Measurements from ENCODE around the gene TSPY8.
"Not testable (repeated sequence)": the region's sequence is repeated elsewhere in the genome, so short reads cannot be mapped to it uniquely, and the experiment has no call there.

Gene TSPY8

GRCh38 chrY:9357497-9357896 lies at the start of gene TSPY8:
TSS of gene TSPY8 (plus strand) at chrY:9357797. CDS start at chrY:9357843, 46 bp downstream.
- not testable (repeated sequence) for DNase-seq (ENCODE audit: low read depth in 2 of 2)

- no peak for DNase-seq (ENCODE audit: low read depth in 2 of 2)
These were observed 36.6 kb upstream of the TSPY8 start for GRCh38 chrY:9320996-9321395.

- not testable (repeated sequence) for DNase-seq (ENCODE audit: low read depth in 2 of 2)
These were observed 20.4 kb upstream of the TSPY8 start, which contains the start of gene TSPY4 for GRCh38 chrY:9337164-9337563. TSS of gene TSPY4 (plus strand) at chrY:9337464. CDS start at chrY:9337510, 46 bp downstream.

- DNase-seq (ENCODE audit: low read depth in 2 of 2), result not testable (repeated sequence)
These were observed 38.9 kb downstream of the TSPY8 start for GRCh38 chrY:9396527-9396926.

GRCh38 chrY:9398121-9398520 lies 40.5 kb downstream of the TSPY8 start, which contains the start of gene TSPY3:
TSS of gene TSPY3 (plus strand) at chrY:9398421. CDS start at chrY:9398467, 46 bp downstream.
- not testable (repeated sequence) for DNase-seq (ENCODE audit: low read depth in 2 of 2)
